Stimulated activated CD4-positive, alpha-beta T cell treated with anti-CD3 and anti-CD28 coated beads, Interleukin-2, amount 100 ng/mL, for 24 hours (primary cell): Measurements from ENCODE around the gene TMEFF1.
"Not testable (repeated sequence)": the region's sequence is repeated elsewhere in the genome, so short reads cannot be mapped to it uniquely, and the experiment has no call there.

ENCODE experiments used
- DNase-seq, 2 donors: peaks; one replicate each; pipeline ENCODE4 v3.0.0-alpha.2; 2020

The TMEFF1 gene, protein sequence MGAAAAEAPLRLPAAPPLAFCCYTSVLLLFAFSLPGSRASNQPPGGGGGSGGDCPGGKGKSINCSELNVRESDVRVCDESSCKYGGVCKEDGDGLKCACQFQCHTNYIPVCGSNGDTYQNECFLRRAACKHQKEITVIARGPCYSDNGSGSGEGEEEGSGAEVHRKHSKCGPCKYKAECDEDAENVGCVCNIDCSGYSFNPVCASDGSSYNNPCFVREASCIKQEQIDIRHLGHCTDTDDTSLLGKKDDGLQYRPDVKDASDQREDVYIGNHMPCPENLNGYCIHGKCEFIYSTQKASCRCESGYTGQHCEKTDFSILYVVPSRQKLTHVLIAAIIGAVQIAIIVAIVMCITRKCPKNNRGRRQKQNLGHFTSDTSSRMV

DNA sequence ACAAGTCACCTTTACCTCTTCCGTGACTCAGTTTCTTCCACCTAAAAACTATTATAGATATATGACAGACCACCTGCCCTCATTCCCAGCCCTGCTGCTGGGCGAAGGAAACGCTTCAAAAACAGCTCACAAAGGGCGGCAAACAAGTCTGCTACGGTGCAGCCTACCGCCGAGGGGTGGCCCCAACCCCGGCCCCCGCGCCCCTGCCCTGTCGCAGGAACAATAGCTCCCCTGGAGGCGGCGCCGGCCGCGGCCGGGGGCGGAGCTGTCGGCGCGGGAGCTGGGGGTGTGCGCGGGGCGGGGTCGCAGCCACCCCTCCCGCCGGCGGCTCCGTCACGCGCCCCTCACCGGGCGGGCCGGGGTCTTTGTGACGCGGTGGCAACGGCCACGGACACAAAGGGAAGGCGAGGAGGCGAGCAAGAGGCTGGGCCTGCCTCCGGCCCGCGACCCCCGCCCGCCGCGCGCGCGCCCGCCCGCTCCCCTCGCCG, at the start of gene TMEFF1:
Gene TMEFF1, plus strand, starts transcription at position 362 of the 488 bp plus-strand sequence. CDS start 396 bp downstream, outside the sequence.
- DNase-seq, result peak; percentile 39 to 70

DNA sequence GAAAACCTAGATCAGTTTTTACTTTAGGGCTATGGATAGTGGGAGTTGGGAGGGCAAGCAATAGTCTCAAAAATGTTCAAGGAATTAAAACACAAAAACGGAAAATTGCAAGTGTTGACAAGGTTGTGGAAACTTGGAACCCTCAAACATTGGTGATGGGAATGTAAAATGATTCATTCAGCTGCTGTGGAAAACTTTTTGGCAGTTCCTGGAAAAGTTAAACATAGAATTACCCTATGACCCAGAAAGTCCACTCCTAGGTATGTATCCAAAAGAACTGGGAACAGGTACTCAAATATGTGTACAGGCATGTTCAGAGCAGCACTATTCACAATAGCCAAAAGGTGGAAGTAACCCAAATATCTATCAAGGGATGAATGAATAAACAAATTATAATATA, 47.2 kb upstream of the TMEFF1 start:
- DNase-seq, result no peak

DNA sequence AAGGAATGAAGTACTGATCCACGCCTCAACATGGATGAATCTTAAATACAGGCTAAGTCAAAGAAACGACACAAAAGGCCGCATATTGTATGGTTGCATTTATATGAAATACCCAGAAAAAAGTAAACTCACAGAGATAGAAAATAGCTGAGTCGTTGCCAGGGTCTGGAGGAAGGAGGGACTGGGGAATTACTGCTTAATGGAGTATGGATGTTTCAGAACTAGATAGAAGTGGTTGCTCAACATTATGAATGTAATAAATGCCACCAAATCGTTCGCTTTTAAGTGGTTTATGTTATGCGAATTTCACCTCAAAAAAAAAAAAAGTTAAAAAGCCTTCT, 46.8 kb upstream of the TMEFF1 start:
- no peak for DNase-seq

DNA sequence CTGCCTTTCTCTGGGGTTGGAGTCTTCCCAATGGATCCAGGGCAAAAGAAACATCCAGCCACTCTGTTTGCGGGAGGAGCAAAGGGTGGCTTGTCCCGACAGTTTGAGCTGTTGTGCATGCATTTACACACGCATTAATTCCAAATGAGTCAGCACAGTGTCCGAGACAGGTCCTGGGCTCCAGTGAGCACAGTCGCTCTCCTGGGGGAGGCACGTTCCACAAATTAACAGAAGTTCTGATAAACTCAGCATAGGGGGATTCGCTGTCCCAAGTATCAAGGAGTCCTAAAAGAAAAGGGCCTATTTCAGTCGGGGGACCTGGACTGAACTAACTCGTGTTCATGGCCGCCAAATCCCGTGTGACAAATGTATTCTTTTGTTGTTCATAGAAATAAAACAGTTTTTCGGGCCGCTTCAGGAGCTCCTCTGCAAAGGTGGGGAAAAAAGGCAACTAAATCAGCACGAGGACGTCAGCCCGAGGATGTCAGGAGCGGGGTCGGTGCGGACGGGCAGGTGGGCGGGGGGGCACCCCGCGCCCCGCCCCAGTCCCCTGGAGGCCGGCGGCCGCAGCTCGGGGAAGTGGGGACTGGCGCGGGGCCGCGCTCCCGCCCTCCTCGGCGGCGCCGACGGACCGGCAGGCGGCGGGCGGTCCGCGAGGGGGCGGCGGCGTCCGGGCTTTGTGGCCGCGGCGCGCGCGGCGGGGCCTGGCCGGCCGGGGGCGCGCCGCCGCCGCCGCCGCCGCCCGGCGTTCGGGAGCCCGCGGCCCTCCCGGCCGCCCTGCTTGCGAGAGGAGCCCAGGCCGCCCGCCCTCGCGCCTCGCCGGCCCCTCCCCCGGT, 46.2 kb upstream of the TMEFF1 start, which contains the start of gene MSANTD3:
Gene MSANTD3, plus strand, starts transcription at position 614 of the 836 bp plus-strand sequence. CDS start 14,796 bp downstream, outside the sequence.
- peak; percentile 55 to 67 for DNase-seq

DNA sequence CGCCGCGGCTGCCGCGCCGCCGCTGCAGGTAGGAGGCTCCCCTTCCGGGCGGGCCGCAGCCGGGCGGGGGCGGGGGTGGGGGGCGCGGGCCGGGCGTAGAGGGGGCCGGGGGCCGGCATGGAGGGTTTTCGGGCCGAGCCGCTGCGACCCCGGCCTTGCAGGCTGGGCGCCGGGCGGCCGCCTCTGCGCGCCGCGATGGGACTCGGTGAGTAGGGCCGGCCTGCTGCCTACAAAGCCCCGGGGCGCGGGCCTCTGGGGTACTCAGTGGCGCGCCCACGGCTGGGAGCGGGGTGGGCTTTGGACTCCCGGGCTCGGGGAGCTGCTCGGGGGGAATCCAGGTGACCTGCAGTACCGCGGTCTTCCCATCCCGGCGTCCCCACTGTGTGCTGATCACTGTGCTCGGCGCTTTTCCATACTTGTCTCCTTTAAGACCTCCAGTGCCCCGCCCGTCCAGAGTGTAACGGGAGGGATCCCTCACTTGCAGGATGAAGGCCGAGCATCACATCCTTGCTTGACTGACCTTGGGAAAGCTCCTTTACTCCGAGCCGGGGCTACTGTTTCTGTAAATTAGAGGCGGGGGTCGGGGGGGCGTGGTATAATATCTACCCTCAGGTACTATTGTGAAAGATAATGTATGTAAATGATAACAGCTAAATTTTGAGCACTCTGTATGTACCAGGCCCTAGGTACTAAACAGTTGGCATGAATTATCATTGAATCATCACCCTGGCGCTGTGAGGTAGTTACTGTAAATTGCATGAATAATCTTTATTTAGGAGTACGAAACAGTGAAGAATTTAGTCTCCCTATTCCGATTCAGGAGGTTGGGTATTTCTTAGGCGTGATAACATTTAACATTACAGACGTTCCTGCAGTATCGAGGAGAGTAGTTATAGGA, 45.3 kb upstream of the TMEFF1 start:
- DNase-seq, result peak; percentile 32 to 44

DNA sequence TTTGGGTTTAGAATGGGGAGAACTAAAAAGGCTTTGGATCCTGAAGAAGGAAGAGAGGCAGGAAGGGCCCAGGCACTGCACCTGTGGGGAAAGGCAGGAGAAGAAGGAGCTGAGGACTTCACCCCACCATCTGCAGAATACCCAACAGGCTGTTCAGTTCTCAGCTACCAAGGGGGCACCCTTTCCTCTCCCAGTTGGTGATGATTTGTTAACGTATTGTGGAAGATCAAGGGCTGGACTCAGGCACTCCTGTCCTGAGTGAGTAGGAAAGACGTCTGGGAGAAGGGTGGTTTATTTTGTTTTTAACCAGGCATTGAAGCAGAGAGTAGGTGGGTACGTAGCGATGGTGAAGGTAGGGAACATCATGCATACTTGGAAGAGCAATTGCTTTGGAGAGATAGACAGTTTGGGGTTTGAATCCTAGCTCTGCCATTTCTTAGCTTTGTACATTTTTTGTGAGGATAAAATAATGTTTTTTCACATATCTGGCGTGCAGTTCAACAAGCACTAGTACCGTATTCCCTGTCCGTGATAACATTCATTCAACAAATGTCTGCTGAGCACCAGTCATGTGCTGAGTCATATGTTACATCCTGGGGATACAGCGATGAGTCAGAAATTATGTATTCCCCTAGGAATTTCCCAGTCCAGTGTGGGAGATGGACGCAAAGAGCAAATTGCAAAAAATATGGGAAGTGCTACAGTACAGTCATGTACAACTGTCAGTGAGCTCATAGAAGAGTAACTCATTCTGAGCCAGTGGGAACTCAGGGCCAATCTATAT, 43.9 kb upstream of the TMEFF1 start:
- no peak for DNase-seq

DNA sequence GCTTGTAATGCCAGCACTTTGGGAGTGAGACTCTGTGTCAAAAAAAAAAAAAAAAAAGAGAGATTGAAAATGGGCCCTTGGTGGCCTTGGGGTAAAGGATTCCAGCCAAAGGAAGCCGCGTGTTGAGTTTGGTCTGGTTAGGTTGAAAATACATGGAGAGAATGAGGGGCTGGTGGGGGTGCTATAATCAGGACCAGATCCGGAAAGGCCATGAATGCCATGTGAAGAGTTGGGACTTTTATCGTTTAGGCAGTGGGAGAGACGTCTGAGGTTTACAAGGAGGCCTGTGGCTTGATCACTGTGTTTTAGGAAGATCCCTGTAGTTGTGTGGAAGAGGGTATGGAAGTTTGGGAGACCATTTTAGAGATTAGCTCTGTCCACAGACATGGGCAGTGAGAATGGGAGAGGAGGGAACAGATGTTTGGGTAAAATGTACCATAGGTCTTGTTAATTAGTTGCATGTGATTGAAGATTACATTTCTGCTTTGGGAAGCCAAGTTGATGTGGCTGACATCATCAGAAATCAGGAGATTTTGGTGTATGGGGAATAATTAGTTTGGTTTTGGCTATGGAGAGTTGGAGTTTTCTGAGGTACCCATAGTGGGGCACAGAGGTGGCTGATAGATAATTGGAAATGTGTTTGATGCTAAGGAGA, 42.5 kb upstream of the TMEFF1 start:
- DNase-seq, result no peak

DNA sequence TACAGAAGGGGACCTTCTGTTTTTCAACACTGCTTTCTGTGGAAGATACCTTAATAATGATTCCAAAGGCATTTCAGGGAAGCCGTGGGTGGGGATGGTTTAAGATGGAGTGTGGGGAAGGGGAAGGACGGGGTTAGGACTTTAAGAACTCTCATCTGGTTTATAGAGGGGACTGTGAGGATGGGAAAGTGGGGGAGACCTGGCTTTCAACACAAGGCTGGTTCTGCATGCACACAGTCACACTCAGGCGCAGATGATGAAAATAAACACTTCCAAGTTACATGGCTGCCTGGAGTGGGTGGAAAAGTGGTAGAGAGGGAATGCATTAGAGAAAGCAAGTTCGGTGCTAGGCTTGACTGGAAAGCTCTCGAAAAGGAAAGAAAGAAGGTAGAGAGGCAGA, 41.1 kb upstream of the TMEFF1 start:
- no peak for DNase-seq

DNA sequence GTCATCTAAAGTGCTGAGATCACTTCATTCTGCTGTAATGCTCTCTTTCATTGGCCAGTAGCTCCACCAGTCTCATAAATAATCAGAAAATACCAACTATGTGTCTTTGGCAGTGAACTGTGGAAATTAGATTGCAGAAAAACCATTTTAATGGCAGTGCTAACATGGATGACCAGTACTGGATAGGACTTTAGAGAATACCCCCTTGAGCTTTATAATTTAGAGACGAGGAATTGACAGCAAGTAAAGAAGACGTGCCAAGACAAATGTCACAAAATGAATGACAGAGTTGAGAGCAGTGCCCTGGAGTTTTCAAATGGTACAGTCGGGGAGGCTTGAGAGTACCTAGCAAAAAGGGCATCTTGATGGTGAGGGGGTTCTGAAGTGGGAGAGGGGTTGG, 40.2 kb upstream of the TMEFF1 start:
- no peak for DNase-seq

DNA sequence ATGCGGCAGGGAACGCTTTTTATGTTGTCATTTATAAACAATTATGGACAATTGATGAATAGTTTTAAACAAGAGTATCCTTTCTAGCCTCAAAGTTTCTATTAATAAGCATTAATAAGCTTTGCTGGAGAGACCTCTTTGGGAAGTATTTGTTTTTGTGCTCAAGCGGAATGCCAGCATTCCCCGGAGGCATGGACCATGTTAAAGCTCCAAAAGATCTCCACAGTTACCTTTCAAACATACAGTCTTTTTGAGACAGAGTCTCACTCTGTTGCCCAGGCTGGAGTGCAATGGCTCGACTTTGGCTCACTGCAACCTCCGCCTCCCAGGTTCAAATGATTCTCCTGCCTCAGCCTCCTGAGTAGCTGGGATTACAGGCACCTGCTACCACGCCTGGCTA, 36.4 kb upstream of the TMEFF1 start:
- no peak for DNase-seq

DNA sequence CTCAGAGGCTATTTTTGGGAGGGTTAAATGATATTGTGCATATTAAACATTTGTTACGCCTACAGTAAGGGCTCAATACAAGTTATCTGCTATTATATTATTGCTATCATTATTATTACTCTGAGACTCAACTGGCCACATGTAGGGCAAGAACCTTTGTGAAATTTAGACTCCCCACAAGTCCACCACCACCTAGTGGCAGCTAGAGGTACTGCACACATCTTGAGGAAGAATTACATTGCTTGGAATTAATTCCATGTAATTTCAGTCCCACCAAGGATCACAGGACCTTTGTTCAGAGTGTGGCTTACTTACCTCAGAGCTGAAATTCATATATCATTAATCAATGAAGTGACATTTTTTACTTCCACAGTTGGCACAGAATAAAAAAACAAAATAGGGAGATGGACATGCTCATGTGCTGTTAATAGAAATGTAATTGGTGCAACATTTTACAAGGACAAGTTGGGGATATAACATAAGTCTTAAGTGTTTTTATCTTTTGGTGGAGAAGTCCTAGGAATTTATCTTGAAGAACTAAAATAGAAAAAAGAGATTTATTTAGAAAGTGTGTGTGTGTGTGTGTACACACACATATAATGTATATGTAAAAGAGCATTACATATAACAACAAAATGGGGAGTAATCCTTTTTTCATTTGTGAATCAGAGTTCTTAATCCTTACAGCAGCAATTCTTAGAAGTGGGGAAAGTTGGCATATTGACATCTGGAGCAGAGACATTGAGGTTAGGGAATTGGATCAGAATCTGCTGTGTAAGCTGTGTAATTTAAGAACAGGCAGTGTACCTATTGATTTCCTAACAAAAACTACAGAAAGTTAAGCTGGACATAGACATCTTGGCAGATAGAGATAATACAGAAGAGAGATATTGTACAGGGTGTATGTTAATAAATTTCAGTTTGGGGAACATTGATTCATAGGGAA, 34.8 kb upstream of the TMEFF1 start:
- peak; percentile 73 to 80 for DNase-seq

DNA sequence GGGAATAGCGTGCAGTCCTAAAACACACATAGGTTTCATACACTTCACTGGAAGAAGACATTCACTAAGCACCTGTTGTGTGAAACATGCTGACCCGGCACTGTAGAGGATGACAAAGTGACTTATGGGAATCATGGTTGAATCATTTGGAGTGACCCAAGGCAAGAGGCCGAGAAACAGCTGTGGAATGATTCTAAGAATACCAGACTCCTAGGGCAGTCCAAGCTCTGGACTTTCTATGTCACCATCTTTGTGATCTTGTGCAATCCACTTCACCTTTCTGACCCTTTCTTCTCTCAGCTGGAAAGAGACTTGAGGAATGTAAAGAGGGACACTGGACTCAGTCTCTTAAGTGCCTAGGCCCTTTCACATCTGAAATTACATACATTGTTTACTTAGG, 32.9 kb upstream of the TMEFF1 start:
- DNase-seq, result no peak

DNA sequence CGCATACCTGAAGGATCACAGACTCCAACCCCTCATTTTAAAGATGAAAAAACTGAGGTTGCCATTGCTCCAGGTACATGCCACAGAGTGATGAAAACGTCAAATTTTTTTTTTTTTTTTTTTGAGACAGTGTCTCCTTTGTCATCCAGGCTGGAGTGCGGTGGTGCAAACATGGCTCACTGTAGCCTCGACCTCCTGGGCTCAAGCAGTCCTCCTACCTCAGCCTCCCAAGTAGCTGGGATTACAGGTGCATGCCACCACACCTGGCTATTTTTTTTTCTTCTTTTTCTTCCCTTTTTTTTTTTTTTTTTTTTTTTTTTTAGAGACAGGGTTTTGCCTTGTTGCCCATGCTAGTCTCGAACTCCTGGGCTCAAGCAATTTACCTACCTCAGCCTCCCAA, 32.5 kb upstream of the TMEFF1 start:
- DNase-seq, result not testable (repeated sequence)

DNA sequence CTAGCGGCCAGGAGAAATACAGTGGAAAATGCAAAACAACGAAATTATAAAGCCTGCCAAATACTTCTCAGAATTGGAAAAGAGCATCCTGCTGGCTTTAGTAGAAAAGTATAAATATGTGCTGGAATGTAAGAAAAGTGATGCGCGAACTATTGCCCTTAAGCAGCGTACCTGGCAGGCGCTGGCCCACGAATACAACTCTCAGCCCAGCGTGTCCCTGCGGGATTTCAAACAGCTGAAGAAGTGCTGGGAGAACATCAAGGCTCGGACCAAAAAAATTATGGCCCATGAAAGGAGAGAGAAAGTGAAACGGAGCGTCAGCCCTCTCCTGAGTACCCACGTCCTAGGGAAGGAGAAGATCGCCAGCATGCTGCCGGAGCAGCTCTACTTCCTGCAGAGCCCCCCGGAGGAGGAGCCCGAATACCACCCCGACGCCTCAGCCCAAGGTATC, 31.0 kb upstream of the TMEFF1 start:
- DNase-seq, result no peak

DNA sequence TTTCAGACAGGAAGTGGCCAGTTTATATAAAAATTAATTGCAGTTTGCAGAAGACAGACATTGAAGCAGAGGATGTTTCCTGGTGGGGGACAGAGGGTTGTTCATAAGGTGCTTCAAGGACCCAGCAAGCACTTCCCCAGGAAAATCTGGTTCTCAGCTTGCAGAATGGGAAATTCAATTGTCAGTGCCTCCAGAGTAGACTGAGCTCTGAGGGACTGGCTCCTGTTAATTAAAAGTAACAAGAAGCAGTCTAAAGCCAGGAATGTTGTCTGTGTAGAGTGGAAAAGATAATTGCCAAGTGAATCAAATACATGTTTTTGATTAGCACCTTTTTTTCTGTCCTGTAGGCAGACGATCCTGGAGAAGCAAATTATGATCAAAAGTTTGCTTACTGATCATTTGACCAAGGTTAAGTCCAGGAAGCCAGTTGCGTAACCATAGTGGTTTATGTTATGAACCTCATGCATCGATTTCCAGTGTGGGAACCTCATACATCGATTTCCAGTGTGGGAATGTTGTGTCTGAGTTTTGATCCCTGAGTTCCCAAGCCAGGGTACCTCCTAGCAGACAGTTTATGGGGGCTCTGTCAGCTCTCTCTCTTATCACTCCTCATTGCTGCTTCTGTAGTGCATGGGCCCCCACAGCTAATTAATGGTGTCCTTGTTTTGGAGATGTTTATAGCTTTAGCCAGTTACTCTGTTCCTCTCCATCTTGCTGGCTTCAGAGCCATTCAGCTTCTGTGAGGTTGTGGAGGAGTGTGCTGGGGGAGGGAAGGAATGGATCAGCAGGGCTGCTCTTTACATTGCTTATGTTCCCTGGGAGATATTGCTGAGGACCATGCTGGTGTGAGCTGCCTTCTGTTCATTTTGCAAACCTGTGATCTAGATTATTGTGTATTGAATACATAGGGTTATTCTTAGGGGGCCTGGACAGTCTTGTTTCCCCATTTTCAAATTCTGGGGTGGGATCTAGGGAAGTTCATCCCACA, 28.9 kb upstream of the TMEFF1 start:
- DNase-seq, result no peak

DNA sequence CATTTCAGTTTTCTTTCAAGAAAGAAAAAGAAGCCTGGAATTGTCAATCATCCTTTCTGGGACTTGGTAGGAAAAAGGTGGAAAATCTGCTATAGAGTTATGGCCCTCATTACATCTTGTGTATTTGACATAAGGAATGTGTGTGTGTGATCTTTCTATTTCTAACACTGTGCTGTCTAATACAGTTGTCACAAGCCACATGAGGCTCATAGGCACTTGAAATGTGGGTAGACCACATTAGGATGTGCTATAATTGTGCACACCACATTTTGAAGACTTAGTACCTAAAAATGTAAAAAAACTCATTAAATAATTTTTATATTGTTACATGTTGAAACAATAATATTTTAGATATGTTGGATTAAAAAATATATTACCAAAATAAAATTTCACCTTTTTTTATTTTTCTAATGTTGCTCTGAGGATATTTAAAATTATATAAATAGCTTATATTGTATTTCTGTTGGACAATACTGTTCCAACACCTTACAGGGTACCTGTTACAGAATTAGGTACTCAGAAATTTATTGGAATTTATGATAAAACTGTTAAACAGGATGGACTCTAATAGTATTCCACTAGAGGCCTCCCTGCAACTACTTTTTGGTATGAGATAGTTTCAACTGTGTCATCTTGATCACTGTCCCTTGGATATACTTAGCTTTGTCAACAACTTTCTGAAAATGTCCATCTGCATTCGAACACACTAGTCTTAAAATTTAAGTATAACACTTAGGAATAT, 27.6 kb upstream of the TMEFF1 start:
- DNase-seq, result no peak

DNA sequence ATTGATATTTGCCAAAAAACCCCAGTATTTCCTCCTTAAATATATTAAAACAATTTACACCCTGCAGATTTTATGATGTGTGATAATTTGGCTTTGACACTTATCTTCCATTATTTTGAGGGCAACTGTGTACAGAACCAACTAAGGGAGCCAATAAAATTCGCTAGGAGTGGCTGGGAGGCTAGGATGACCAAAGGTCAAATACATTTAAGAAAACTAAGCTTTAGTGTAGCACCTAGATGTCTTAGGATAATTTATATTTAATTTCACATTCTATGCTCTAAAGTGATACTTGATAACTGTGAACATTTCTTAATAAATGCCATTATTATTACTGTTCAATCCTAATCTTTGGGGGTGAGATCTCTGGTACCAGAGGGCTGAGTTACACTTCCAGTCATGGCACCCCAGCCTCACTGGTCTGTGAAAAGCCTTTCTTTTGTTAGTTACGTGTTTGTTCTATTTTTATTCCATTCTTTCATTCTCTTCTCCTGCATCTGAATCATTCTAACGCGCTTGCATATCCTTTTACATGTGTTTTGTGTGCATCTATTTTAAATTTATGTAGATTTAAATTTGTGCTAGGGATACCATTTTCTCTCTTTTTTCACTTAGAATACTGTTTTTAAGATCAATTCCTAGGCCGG, 26.9 kb upstream of the TMEFF1 start:
- no peak for DNase-seq

DNA sequence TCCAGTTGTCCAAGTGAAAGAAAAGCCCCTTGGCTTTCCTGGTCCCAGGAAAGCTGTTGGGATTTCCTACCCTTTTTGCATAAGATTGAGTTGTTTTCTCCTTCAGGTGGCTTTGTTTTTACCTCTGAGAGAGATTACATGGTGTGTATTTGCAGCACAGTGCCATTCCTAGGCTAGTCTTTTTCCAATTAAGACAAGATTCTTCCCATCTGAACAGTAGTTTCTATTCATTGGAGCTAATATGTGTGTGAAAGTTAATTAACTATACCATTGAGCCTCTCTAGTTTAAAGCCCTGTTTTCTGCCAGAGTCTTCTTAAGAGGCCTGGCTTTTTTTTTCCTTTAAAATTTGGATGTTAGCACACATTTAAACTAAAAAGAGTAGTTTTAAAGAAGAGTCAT, 25.9 kb upstream of the TMEFF1 start:
- no peak for DNase-seq
